GM12872 (cell line): ENCODE data around the gene DELE1.

ENCODE experiments used
- TF ChIP-seq, protein P1 (sequence below): IDR thresholded peaks from 3 replicates; pipeline ENCODE4 v1.5.1; 2011; ENCODE audit warnings: low read depth, mild to moderate bottlenecking, low read length, moderate library complexity; ENCODE audit not compliant: insufficient read depth

DELE1 gene

DNA sequence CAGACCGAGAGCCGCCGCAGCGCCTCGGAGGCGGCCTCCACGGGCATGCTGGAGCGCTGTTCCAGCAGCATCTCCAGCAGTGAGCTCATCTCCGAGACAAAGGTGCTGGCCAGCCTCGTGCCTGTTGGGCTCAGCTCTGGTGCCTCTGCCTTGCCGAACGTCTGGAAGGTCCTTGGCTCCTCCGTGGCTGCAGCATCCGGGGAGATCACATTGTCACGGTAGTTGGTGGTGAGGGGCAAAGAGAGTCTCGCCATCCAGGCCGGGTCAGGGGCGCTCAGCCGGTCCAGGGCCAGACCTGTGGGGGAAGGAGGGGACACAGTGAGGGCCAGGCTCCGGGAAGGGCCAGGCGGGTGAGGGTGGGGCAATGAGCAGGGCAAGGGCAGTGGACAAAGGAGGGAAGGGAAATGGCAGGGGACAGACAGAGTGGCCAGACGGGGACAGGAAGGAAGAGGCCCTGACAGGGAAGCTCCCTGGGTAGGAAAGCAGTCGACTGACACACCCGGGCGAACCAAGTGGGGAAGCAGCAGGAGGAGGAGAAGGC, 21.9 kb downstream of the DELE1 start:
- TF ChIP-seq, protein P1, sequence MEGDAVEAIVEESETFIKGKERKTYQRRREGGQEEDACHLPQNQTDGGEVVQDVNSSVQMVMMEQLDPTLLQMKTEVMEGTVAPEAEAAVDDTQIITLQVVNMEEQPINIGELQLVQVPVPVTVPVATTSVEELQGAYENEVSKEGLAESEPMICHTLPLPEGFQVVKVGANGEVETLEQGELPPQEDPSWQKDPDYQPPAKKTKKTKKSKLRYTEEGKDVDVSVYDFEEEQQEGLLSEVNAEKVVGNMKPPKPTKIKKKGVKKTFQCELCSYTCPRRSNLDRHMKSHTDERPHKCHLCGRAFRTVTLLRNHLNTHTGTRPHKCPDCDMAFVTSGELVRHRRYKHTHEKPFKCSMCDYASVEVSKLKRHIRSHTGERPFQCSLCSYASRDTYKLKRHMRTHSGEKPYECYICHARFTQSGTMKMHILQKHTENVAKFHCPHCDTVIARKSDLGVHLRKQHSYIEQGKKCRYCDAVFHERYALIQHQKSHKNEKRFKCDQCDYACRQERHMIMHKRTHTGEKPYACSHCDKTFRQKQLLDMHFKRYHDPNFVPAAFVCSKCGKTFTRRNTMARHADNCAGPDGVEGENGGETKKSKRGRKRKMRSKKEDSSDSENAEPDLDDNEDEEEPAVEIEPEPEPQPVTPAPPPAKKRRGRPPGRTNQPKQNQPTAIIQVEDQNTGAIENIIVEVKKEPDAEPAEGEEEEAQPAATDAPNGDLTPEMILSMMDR: no peak

DNA sequence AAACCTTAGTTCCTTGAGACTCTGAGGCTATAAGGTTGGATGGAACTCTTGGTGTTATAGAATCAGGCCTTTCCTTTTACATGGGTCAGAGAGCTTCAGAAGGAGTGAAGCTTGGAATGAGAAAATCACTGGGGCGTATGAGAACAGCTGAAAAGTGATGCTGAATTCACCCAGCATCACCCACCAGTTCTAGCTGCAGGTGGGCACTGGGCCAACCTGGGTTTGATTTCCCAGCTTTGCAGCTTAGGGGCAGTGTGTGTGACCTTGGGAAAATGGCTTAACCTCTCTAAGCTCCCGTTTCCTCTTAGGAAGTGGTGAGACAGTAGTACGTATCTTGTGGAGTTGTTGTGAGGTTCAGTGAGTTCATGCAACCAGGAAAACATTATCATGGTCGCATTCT, 23.6 kb downstream of the DELE1 start:
- TF ChIP-seq, protein P1: no peak

DNA sequence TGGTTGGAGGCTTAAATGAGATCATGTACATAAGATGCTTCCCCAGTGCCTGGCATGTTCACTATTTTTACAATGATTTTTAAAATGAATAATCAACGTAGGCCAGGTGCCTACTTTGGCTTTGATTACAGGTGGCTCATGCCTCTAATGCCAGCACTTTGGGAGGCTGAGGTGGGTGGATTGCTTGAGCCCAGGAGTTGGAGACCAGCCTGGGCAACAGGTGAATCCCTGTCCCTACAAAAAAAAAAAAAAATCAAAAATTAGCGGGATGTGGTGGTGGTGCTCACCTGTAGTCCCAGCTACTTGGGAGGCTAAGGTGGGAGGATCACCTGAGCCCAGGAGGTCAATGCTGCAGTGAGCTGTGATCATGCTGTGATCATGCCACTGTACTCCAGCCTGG, 25.1 kb downstream of the DELE1 start:
- TF ChIP-seq, protein P1: no peak

DNA sequence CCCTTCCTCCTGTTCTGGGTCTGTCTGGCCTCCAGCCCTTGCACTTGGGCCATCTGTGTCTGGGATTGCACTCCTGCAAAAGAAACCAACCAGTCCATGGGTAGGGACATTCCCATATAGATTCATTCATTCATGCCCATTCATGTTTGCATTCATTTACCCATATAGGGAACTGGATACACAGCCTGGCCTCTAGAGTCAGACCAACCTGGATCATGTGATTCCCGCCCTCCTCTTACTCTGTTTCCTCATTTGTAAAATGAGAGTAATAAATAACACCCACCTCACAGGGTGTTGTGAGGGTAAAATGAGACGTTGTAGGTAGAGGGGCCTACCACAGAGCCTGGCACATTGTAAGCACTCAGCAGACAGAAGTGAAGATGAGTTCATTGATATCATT, 25.8 kb downstream of the DELE1 start:
- TF ChIP-seq, protein P1: no peak

DNA sequence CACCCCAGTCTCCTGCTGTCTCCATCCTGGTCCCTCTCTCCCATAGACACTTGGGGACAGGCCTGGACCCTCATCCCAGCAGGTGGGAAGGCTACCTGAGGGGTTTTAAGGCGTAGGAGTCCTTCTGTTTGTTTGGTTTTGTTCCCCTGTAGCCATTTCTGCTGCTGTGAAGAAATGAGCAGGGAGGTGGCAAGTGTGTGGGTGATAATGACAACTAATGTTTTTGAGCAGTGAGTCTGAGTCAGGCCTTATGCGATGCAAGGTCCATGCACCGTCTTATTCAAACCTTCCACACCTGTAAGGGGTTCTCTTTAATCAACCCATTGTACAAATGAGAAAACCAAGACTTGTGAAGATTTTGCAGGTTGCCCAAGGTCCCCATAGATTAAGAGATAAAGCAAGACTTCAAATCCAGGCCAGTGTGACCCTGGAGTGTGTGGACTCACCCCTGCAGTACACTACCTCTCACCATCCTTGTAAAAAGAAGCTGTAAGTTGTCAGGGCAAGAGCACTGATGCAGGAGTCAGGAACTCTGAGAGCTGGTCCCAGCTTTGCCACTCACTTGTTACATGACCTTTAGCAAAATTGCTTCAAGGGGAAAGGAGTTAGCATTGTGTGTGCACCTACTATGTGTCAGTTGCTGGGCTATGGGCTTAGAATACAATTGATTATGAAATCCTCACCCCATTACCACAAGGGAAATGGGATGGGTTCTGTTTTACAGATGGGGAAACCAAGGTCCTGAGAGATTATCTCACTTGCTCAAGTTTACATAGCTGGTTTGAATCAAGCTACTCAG, 26.7 kb downstream of the DELE1 start:
- TF ChIP-seq, protein P1: no peak

DNA sequence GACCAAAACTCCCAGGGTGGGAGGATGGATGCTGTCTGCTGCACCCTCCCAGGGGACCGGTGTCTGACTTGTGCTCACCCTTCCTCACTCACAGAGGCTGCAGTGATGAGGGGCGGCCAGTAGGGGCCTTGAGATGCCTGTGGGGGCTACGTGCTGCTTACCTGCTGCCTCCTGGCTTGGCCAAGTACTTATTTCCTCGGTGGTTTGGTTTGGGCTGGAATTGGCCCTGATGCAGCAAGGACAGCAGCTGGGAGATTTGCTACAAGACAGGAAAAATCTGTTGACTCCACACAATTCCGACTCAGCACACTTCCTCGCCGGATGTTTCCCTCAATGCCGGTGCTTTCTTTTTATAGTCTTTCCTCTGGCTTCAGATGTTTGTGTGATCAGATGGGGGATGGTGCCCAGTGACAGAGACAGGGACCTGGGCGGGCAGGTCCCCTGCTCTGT, 27.7 kb downstream of the DELE1 start:
- TF ChIP-seq, protein P1: peak; percentile 83

DNA sequence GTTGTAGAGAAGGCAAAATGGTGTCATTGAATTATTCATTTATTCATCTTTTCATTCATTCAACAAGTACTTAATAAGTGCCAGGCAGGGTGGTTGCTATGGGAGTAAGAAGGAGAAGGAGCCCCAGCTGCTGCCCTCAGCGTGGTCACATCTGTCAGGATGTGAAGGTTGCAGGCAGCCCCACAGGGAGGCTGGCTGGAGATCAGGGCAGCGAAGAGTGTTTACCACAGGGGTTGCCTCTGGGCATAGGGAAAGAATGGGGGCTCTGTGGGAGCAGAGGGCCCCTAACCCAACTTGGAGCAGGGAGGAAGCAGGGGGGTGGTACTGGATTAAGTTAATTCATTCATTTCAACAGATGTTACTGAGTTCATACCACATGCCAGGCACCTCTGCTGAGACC, 28.3 kb downstream of the DELE1 start:
- TF ChIP-seq, protein P1: no peak
